ENCODE data around the gene FAM174C.

FAM174C gene

GRCh38 chr19:1237027-1237659 lies 38.2 kb upstream of the FAM174C start:
- TF ChIP-seq, protein P1, sequence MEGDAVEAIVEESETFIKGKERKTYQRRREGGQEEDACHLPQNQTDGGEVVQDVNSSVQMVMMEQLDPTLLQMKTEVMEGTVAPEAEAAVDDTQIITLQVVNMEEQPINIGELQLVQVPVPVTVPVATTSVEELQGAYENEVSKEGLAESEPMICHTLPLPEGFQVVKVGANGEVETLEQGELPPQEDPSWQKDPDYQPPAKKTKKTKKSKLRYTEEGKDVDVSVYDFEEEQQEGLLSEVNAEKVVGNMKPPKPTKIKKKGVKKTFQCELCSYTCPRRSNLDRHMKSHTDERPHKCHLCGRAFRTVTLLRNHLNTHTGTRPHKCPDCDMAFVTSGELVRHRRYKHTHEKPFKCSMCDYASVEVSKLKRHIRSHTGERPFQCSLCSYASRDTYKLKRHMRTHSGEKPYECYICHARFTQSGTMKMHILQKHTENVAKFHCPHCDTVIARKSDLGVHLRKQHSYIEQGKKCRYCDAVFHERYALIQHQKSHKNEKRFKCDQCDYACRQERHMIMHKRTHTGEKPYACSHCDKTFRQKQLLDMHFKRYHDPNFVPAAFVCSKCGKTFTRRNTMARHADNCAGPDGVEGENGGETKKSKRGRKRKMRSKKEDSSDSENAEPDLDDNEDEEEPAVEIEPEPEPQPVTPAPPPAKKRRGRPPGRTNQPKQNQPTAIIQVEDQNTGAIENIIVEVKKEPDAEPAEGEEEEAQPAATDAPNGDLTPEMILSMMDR (IDR thresholded peaks at IDR 0.05; ENCODE audit: low read depth, low read length), result no peak
- TF ChIP-seq MYC (IDR thresholded peaks at IDR 0.05; ENCODE audit: low read depth, low read length) (no peak), POLR2A (IDR thresholded peaks at IDR 0.05; ENCODE audit: extremely low read depth, insufficient read length) (no peak)
- TF ChIP-seq, protein P2, sequence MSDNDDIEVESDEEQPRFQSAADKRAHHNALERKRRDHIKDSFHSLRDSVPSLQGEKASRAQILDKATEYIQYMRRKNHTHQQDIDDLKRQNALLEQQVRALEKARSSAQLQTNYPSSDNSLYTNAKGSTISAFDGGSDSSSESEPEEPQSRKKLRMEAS (IDR thresholded peaks at IDR 0.05; ENCODE audit: low read depth, low read length), result no peak
- H3K4me3 ChIP-seq (ENCODE audit: low read depth, low read length), result no peak overlapping the region

GRCh38 chr19:1237754-1238368 lies 37.5 kb upstream of the FAM174C start, which contains the start of gene CBARP:
Gene CBARP (minus strand): TSS chr19:1238005. CDS start chr19:1236100, 1,905 bp downstream.
- no peak within 1 kb of the TSS for H3K4me3 ChIP-seq (ENCODE audit: low read depth, low read length)
- no peak for DNase-seq (ENCODE audit: low read depth)
- TF ChIP-seq POLR2A (IDR thresholded peaks at IDR 0.05; ENCODE audit: extremely low read depth, insufficient read length) (no peak), MYC (IDR thresholded peaks at IDR 0.05; ENCODE audit: low read depth, low read length) (no peak)
- TF ChIP-seq, protein P1 (IDR thresholded peaks at IDR 0.05; ENCODE audit: low read depth, low read length), result no peak
- TF ChIP-seq, protein P2 (IDR thresholded peaks at IDR 0.05; ENCODE audit: low read depth, low read length), result no peak

More at GRCh38 chr19:1237027-1237659, 38.2 kb upstream of the FAM174C start:
- DNase-seq (ENCODE audit: low read depth), result no peak

DNA sequence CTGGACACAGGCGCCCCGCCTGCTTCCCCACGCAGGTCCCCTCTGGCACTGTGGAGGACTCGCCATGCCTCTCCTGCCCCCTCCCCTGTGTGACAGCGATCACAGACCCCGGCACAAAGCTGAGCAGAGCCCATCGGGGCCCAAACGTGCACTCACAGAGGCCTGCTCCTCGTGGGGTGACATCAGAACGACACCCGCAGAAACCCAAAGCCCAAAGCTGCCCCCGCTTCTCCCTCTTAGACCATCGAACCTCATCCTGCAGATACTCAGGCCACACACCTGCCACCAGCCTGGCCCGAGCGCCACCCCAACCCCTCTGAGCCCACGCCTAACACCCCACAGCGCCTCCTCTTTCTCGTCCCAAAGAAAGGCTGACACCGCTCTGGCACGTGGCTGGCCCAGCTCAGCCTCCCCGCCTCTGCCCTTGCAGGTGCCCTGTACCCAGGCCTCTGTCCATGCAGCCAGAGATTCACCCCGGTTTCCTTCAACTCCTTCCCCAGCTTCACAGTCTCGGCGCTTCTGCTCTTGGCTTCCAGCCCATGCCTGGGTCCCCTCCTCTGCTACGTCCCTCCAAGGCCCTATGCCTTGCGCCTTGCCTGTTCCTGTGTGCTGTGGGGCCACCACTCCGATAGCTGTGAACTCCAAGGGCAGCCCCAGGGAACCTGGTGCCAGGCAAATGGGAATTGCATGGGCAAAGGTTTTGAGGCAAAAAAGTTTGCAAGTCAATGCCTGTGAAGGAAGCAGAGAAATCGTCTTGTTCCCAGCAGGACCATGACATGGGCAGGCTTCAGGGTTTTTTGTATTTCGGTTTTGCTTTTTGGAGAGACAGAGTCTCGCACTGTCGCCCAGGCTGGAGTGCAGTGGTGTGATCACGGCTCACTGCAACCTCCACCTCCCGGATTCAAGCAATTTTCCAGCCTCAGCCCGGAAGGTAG lies 36.7 kb upstream of the FAM174C start:
- H3K4me3 ChIP-seq (ENCODE audit: low read depth, low read length), result no peak overlapping the region
- TF ChIP-seq, protein P2 (IDR thresholded peaks at IDR 0.05; ENCODE audit: low read depth, low read length), result no peak
- TF ChIP-seq, protein P1 (IDR thresholded peaks at IDR 0.05; ENCODE audit: low read depth, low read length), result no peak
- TF ChIP-seq MYC (IDR thresholded peaks at IDR 0.05; ENCODE audit: low read depth, low read length) (no peak), POLR2A (IDR thresholded peaks at IDR 0.05; ENCODE audit: extremely low read depth, insufficient read length) (no peak)
- DNase-seq (ENCODE audit: low read depth), result no peak

- no peak for DNase-seq (ENCODE audit: low read depth)
- no peak for TF ChIP-seq POLR2A (IDR thresholded peaks at IDR 0.05; ENCODE audit: extremely low read depth, insufficient read length)
- no peak overlapping the region for H3K4me3 ChIP-seq (ENCODE audit: low read depth, low read length)
Measured at GRCh38 chr19:1239420-1239795, 35.9 kb upstream of the FAM174C start.

DNA sequence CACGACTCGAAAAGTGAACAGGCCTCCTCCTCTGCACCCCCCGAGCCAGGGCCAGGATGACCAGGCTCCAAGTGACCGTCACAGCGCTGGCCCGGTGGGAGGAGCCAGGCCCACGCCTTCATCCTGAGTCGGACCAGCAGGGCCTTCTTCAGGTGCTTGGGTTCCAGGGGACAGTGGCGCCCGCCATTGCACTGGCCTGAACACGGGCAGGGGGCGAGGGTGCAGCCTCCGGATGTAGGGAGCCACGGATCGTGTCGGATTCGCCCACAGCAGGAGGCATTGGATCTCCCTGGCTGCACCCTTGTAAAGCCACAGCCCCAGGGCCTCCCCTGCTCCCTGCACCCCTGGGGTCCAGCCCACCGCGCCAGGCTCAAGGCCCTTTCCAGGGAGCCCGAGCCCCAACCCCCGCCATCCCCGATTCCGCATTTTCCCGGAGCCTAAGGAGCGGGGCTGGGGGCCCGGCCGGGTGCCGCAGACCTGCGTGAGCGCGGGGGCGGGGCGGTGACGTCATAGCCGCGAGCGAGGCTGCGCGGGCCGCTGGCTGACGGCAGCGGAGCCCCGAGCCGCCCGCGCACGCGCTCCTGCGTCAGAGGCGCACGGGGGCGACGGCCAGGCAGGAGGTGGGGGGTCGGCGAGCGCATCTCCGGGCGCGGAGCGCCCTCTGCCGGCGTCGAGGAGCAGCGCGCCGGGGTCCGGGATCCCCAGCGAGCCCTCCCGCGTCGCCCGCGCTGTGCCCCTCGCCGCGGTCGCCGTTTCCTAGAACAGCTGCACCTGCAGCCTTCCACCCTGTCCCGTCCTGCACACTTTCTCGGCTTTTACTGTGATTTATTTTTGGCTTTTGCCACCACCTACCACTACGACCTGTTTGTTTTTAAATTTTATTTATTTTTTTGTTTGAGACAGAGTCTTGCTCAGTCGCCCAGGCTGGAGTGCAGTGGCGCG lies 35.3 kb upstream of the FAM174C start:
- peak; percentile 85 for DNase-seq (ENCODE audit: low read depth)
- H3K4me3 ChIP-seq (ENCODE audit: low read depth, low read length), result peak overlapping the region; percentile 28
- TF ChIP-seq POLR2A (IDR thresholded peaks at IDR 0.05; ENCODE audit: extremely low read depth, insufficient read length), result no peak
- peak; percentile 75 for TF ChIP-seq MYC (IDR thresholded peaks at IDR 0.05; ENCODE audit: low read depth, low read length)
- TF ChIP-seq, protein P1 (IDR thresholded peaks at IDR 0.05; ENCODE audit: low read depth, low read length), result peak; percentile 24
- TF ChIP-seq, protein P2 (IDR thresholded peaks at IDR 0.05; ENCODE audit: low read depth, low read length), result no peak

Measured in NB4 (cell line).